NCI-H128 (cell line): ENCODE data around the gene ANXA7.
"Not testable (repeated sequence)": the region's sequence is repeated elsewhere in the genome, so short reads cannot be mapped to it uniquely, and the experiment has no call there.

Experiments
- DNase-seq: peaks from one replicate; lab custom pipeline; 2025; ENCODE audit not compliant: unreplicated experiment; lab: John Stamatoyannopoulos, UW

The ANXA7 gene

DNA sequence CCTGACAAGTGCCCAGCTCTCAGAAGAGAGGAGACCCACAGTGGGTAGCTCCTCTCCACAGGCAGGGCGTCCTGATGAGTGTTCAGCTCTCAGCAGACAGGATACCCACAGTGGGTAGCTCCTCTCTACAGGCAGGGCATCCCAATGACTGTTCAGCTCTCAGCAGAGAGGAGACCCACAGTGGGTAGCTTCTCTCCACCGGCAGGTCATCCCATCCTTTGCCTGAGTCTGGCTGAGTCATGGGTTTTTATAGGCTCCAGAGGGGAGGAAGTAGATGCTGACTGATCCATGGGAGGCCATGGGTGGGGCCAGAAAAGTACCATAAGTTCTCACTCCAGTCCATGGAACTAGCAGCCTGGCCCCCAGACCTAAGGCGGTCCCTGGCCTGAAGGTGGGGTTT, 73.7 kb downstream of the ANXA7 start:
- DNase-seq, result no peak

DNA sequence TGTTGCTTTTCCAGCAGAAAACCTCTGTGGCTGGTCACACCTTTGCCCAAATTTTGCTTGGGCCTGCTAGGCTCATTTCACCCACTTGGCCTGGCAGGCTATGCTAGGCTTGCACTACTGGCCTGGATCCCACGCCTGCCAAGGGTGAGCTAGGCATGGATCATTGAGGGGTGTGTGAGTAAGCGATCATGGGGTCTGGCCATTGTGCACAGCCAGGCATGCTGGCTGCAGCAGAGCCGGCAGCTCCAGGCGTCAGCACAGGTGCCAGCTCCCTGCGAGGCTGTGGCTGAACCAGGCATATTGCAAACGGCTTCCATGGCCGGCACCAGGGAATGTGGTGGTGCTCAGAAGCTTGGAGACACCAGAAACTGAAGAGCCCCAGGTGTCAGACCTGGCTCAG, 74.4 kb downstream of the ANXA7 start:
- no peak for DNase-seq

DNA sequence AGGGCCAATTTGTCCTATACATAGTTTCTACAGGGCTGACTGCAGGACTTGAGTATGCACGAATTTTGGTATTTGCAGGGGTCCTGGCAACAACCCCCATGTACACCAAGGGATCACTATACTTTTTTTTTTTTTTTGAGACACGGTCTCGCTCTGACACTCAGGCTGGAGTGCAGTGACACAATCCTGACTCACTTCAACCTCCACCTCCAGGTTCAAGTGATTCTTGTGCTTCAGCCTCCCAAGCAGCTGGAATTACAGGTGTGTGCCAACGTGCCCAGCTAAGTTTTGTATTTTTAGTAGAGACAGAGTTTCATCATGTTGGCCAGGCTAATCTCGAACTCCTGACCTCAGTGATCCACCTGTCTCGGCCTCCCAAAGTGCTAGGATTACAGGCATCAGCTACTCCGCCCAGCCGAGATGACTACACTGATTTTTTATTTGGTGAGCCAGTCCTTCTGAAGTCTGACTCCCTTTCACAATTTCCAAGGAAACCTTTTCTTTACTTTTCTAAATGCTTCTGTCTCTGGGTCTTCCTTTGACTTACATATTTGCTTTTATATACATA, 75.0 kb downstream of the ANXA7 start:
- DNase-seq, result no peak

DNA sequence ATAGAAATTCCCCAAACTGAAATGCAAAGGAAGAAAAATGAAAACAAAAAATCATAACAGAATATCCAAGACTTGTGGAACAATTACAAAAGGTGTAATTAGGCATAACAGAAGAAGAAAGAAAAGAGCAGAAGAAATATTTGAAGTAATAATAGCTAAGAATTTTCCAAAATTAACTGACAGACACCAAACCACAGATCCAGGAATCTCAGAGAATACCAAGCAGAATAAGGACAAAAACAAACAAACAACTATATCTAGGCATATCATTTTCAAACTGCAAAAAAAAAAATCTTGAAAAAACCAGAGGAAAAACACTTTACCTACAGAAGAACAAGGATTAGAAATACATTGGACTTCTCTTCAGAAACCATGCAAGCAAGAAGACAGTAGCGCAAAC, 80.7 kb downstream of the ANXA7 start:
- no peak for DNase-seq

DNA sequence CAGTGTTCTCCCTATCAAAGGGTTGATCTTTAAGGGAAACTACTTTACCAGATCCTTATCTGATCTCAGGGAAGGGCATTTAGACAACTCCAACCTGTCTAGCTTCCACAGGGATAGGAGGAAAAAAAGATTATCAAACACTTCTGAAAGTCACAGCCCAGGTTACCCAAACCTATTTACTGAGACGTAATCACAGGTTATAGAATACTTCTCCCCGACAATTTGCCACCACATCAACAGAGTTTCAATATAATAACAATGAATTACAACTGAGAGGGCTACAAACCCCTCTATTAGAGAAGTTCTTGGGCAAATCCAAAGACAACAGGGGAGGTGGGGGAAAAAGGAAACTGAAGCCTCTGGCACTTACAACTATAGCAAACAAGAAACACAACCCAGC, 81.5 kb downstream of the ANXA7 start:
- no peak for DNase-seq

DNA sequence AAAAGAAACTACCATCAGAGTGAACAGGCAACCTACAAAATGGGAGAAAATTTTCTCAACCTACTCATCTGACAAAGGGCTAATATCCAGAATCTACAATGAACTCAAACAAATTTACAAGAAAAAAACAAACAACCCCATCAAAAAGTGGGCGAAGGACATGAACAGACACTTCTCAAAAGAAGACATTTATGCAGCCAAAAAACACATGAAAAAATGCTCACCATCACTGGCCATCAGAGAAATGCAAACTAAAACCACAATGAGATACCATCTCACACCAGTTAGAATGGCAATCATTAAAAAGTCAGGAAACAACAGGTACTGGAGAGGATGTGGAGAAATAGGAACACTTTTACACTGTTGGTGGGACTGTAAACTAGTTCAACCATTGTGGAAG, 85.3 kb downstream of the ANXA7 start:
- DNase-seq, result not testable (repeated sequence)

DNA sequence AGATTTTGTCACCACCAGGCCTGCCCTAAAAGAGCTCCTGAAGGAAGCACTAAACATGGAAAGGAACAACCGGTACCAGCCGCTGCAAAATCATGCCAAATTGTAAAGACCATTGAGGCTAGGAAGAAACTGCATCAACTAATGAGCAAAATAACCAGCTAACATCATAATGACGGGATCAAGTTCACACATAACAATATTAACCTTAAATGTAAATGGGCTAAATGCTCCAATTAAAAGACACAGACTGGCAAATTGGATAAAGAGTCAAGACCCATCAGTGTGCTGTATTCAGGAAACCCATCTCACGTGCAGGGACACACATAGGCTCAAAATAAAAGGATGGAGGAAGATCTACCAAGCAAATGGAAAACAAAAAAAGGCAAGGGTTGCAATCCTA, 88.6 kb downstream of the ANXA7 start:
- DNase-seq, result not testable (repeated sequence)
